ENCODE results near the gene SPATA16.

Gene SPATA16

GRCh38 chr3:173153631-173154030, 12.6 kb upstream of the SPATA16 start:
- no peaks in the 10 kb centered on the region for H3K9me3 ChIP-seq (ENCODE audit: insufficient read depth, low read depth, low read length)
- no peak overlapping the region for H2AFZ ChIP-seq (ENCODE audit: low read length)
- H4K20me1 ChIP-seq (ENCODE audit: insufficient read depth, low read length, poor library complexity, severe bottlenecking), result no peaks in the 10 kb centered on the region
- H3K9ac ChIP-seq (ENCODE audit: low read depth, low read length, poor library complexity, severe bottlenecking), result no peak overlapping the region
- no peak overlapping the region for H3K4me2 ChIP-seq (ENCODE audit: low read depth, low read length, poor library complexity, severe bottlenecking)
- H3K4me1 ChIP-seq (ENCODE audit: insufficient read depth, low read length, poor library complexity, severe bottlenecking), result no peaks in the 10 kb centered on the region
- H3K4me3 ChIP-seq (ENCODE audit: low read length, poor library complexity, severe bottlenecking), result no peak overlapping the region
- no peak for TF ChIP-seq EZH2phosphoT487 (IDR thresholded peaks at IDR 0.05; ENCODE audit: borderline replicate concordance)
- TF ChIP-seq CTCF (conservative IDR thresholded peaks at IDR 0.05; ENCODE audit: low read length), result no peak
- no peaks in the 10 kb centered on the region for H3K79me2 ChIP-seq (ENCODE audit: insufficient read depth, low read length)
- no peaks in the 10 kb centered on the region for H3K27me3 ChIP-seq (ENCODE audit: insufficient read depth, low read length, poor library complexity, severe bottlenecking)
- H3K9me2 ChIP-seq (replicated peaks; ENCODE audit: low read depth, low read length), result no peaks in the 10 kb centered on the region
- no peaks in the 10 kb centered on the region for H3K36me3 ChIP-seq (ENCODE audit: insufficient read depth, low read length)
- no peaks in the 10 kb centered on the region for H3F3A ChIP-seq (ENCODE audit: low read depth)

- Histone ChIP-seq H4K20me1 (ENCODE audit: insufficient read depth, low read length, poor library complexity, severe bottlenecking) (no peaks in the 10 kb centered on the region), H3K9ac (ENCODE audit: low read depth, low read length, poor library complexity, severe bottlenecking) (no peak overlapping the region), H3F3A (ENCODE audit: low read depth) (no peaks in the 10 kb centered on the region), H3K4me2 (ENCODE audit: low read depth, low read length, poor library complexity, severe bottlenecking) (no peak overlapping the region), H3K36me3 (ENCODE audit: insufficient read depth, low read length) (no peaks in the 10 kb centered on the region), H3K9me2 (replicated peaks; ENCODE audit: low read depth, low read length) (no peaks in the 10 kb centered on the region), H3K4me3 (ENCODE audit: low read length, poor library complexity, severe bottlenecking) (no peak overlapping the region), H2AFZ (ENCODE audit: low read length) (no peak overlapping the region), H3K9me3 (ENCODE audit: insufficient read depth, low read depth, low read length) (no peaks in the 10 kb centered on the region), H3K79me2 (ENCODE audit: insufficient read depth, low read length) (no peaks in the 10 kb centered on the region), H3K27me3 (ENCODE audit: insufficient read depth, low read length, poor library complexity, severe bottlenecking) (no peaks in the 10 kb centered on the region), H3K4me1 (ENCODE audit: insufficient read depth, low read length, poor library complexity, severe bottlenecking) (no peaks in the 10 kb centered on the region)
- TF ChIP-seq EZH2phosphoT487 (IDR thresholded peaks at IDR 0.05; ENCODE audit: borderline replicate concordance) (no peak), CTCF (conservative IDR thresholded peaks at IDR 0.05; ENCODE audit: low read length) (no peak)
Observed at GRCh38 chr3:173139420-173139819, 1.6 kb downstream of the SPATA16 start.

- Histone ChIP-seq H3K9ac (ENCODE audit: low read depth, low read length, poor library complexity, severe bottlenecking) (no peak overlapping the region), H3K36me3 (ENCODE audit: insufficient read depth, low read length) (no peaks in the 10 kb centered on the region), H3K4me1 (ENCODE audit: insufficient read depth, low read length, poor library complexity, severe bottlenecking) (no peaks in the 10 kb centered on the region), H3K79me2 (ENCODE audit: insufficient read depth, low read length) (no peaks in the 10 kb centered on the region), H3K27me3 (ENCODE audit: insufficient read depth, low read length, poor library complexity, severe bottlenecking) (no peaks in the 10 kb centered on the region), H2AFZ (ENCODE audit: low read length) (no peak overlapping the region), H3K4me2 (ENCODE audit: low read depth, low read length, poor library complexity, severe bottlenecking) (no peak overlapping the region), H3K4me3 (ENCODE audit: low read length, poor library complexity, severe bottlenecking) (no peak overlapping the region), H4K20me1 (ENCODE audit: insufficient read depth, low read length, poor library complexity, severe bottlenecking) (no peaks in the 10 kb centered on the region), H3K9me2 (replicated peaks; ENCODE audit: low read depth, low read length) (no peaks in the 10 kb centered on the region), H3F3A (ENCODE audit: low read depth) (no peaks in the 10 kb centered on the region), H3K9me3 (ENCODE audit: insufficient read depth, low read depth, low read length) (no peaks in the 10 kb centered on the region)
- TF ChIP-seq CTCF (conservative IDR thresholded peaks at IDR 0.05; ENCODE audit: low read length), result no peak
- TF ChIP-seq EZH2phosphoT487 (IDR thresholded peaks at IDR 0.05; ENCODE audit: borderline replicate concordance), result no peak
Observed at GRCh38 chr3:173138026-173138425, 3.0 kb downstream of the SPATA16 start.

All from Loucy (cell line).